Trophoblast cell (in vitro differentiated cells and primary cell): ENCODE data around the gene MTRF1L.
"Not testable (repeated sequence)": the region's sequence is repeated elsewhere in the genome, so short reads cannot be mapped to it uniquely, and the experiment has no call there.

ENCODE experiments used
- DNase-seq, 2 donors: peaks; one replicate each; pipeline ENCODE4 v3.0.0-alpha.2; 2016
- H2AFZ ChIP-seq: 2 replicates; pipeline ENCODE4 v1.6.1; 2013; ENCODE audit warnings: low read length, moderate library complexity, mild to moderate bottlenecking; ENCODE audit not compliant: insufficient read depth, poor library complexity
- H2AK5ac ChIP-seq: 2 replicates; pipeline ENCODE4 v1.6.1; 2013; ENCODE audit warnings: mild to moderate bottlenecking, low read length
- H2BK120ac ChIP-seq: 2 replicates; pipeline ENCODE4 v1.6.1; 2013; ENCODE audit warnings: low read length, mild to moderate bottlenecking, moderate library complexity; ENCODE audit not compliant: insufficient read depth, poor library complexity
- H2BK12ac ChIP-seq: 2 replicates; pipeline ENCODE4 v1.6.1; 2013; ENCODE audit warnings: mild to moderate bottlenecking, low read length, moderate library complexity
- H2BK5ac ChIP-seq: 2 replicates; pipeline ENCODE4 v1.6.1; 2013; ENCODE audit warnings: low read length, low read depth, moderate library complexity, mild to moderate bottlenecking; ENCODE audit not compliant: poor library complexity
- H3K14ac ChIP-seq: 2 replicates; pipeline ENCODE4 v1.6.1; 2013; ENCODE audit warnings: mild to moderate bottlenecking, low read length
- H3K18ac ChIP-seq: 2 replicates; pipeline ENCODE4 v1.6.1; 2013; ENCODE audit warnings: mild to moderate bottlenecking, low read length
- H3K23ac ChIP-seq: 2 replicates; pipeline ENCODE4 v1.6.1; 2013; ENCODE audit warnings: low read length
- H3K27ac ChIP-seq: 2 replicates; pipeline ENCODE4 v1.5.1; 2013; ENCODE audit warnings: low read depth, mild to moderate bottlenecking, inconsistent platforms, low read length, moderate library complexity
- H3K27me3 ChIP-seq: 2 replicates; pipeline ENCODE4 v1.6.1; 2013; ENCODE audit warnings: inconsistent platforms, mild to moderate bottlenecking, low read length, moderate library complexity; ENCODE audit not compliant: insufficient read depth
- H3K36me3 ChIP-seq, 2 experiments: 1 replicate in 1 of 2; 2 replicates in 1 of 2; pipeline ENCODE4 v1.6.1; 2013; ENCODE audit warnings: low read length in 2 of 2, mild to moderate bottlenecking in 2 of 2, moderate library complexity in 1 of 2; ENCODE audit not compliant: insufficient read depth in 2 of 2, control insufficient read depth in 1 of 2
- H3K4ac ChIP-seq: 2 replicates; pipeline ENCODE4 v1.6.1; 2013; ENCODE audit warnings: low read depth, mild to moderate bottlenecking, low read length, moderate library complexity
- H3K4me1 ChIP-seq, 2 experiments: 1 replicate in 1 of 2; 2 replicates in 1 of 2; pipeline ENCODE4 v1.6.1; 2013; ENCODE audit warnings: low read length in 2 of 2, mild to moderate bottlenecking in 2 of 2, moderate library complexity in 1 of 2; ENCODE audit not compliant: insufficient read depth in 2 of 2, control insufficient read depth in 1 of 2
- H3K4me2 ChIP-seq: 2 replicates; pipeline ENCODE4 v1.6.1; 2013; ENCODE audit warnings: inconsistent platforms, mild to moderate bottlenecking, low read length, moderate library complexity
- H3K4me3 ChIP-seq: 2 replicates; pipeline ENCODE4 v1.5.1; 2013; ENCODE audit warnings: mild to moderate bottlenecking, low read depth, low read length, inconsistent platforms
- H3K79me1 ChIP-seq: one replicate; pipeline ENCODE4 v1.6.1; 2013; ENCODE audit warnings: low read length
- H3K79me2 ChIP-seq: 2 replicates; pipeline ENCODE4 v1.6.1; 2013; ENCODE audit warnings: low read length, mild to moderate bottlenecking; ENCODE audit not compliant: control insufficient read depth, insufficient read depth, poor library complexity
- H3K9ac ChIP-seq: 2 replicates; pipeline ENCODE4 v1.6.1; 2013; ENCODE audit warnings: mild to moderate bottlenecking, low read length
- H3K9me3 ChIP-seq: 2 replicates; pipeline ENCODE4 v1.6.1; 2013; ENCODE audit warnings: low read depth, mild to moderate bottlenecking, control low read depth, inconsistent platforms, low read length; ENCODE audit not compliant: insufficient read depth
- H4K12ac ChIP-seq: 2 replicates; pipeline ENCODE4 v1.6.1; 2013; ENCODE audit warnings: low read depth, mild to moderate bottlenecking, low read length, moderate library complexity
- H4K8ac ChIP-seq: 2 replicates; pipeline ENCODE4 v1.6.1; 2013; ENCODE audit warnings: low read depth, mild to moderate bottlenecking, low read length, moderate library complexity
- H4K91ac ChIP-seq: one replicate; pipeline ENCODE4 v1.6.1; 2013; ENCODE audit warnings: low read depth, mild to moderate bottlenecking, low read length, moderate library complexity
- WGBS: extraction: QIAGEN DNeasy Blood & Tissue Kit; methylation state at CpG from one replicate; pipeline ENCODE4 v1.1.7; 2013; ENCODE audit warnings: missing lambda C conversion rate; ENCODE audit not compliant: insufficient read length, insufficient coverage; ENCODE audit errors: extremely low coverage; 5-methylcytosine and 5-hydroxymethylcytosine counted together

MTRF1L gene

DNA sequence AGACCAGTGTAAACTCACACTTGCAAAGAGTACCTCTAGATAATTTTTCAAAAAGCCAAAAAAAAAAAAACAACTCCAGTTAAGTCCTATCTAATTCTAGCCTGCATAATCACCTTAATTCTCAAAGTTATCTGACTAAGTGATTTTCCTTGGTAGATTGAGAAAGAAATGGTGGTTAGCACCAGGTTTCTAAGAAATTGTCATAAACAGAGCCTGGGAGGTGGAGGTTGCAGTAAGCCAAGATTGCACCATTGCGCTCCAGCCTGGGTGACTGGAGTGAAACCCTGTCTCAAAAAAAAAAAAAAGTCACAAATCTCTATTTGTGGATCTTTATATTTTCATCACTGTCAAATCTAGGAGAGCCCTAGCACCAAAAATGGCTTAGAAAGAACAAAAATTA, 28.6 kb downstream of the MTRF1L start:
- Histone ChIP-seq H3K9ac (no peak overlapping the region), H4K12ac (no peak overlapping the region), H3K4me3 (no peak overlapping the region), H3K79me1 (no peaks in the 10 kb centered on the region), H2BK5ac (no peak overlapping the region), H3K79me2 (peaks cover 3% of the 10 kb centered on the region), H3K27ac (no peak overlapping the region), H3K23ac (no peak overlapping the region), H3K4me1 (peaks cover 0 to 2% of the 10 kb centered on the region in 2 experiments), H3K14ac (no peak overlapping the region), H4K8ac (no peak overlapping the region), H3K4ac (no peak overlapping the region), H2AK5ac (no peak overlapping the region), H4K91ac (no peak overlapping the region), H2BK120ac (no peak overlapping the region), H3K18ac (no peak overlapping the region), H2AFZ (no peak overlapping the region), H2BK12ac (no peak overlapping the region), H3K4me2 (no peak overlapping the region), H3K27me3 (no peaks in the 10 kb centered on the region), H3K9me3 (no peaks in the 10 kb centered on the region), H3K36me3 (peaks cover 2 to 15% of the 10 kb centered on the region in 2 experiments)
- DNase-seq: no peak
- WGBS: no CpG with 5 or more reads among the region's 1 CpG

DNA sequence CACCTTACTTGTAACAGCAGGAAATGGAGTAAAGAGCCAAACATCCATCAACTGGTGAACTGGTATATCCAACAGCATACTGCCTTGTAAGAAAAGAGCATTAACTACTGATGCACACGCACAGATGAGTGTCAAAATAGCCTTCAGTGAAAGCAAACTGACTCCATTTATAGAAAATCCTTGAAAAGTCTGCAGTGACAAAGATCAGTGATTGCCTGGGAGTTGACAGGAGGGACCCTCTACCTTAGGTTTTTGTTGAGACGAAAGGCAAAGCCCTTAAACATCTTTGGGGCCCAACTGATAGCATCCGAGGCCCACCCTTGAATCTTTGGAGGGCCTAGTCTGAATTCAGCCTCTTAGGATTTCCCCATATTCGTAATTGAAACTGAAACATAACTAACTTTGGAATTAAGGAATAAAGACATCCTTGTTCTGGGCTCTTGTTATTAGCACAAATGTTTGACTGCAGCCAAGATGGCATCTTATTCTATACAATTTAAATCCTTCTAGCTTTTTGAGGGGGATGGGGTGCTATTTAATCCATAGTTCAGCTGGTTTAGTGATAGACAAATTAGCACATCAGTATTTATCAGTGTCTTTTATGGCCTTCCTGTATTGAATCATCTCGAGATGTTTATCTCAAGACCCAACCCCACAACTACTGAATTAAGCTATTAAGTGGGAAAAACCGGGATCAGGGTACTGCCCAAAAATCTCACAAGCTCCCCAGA, 32.7 kb downstream of the MTRF1L start:
- no peaks in the 10 kb centered on the region for H3K79me1 ChIP-seq
- no peak overlapping the region for H2AK5ac ChIP-seq

DNA sequence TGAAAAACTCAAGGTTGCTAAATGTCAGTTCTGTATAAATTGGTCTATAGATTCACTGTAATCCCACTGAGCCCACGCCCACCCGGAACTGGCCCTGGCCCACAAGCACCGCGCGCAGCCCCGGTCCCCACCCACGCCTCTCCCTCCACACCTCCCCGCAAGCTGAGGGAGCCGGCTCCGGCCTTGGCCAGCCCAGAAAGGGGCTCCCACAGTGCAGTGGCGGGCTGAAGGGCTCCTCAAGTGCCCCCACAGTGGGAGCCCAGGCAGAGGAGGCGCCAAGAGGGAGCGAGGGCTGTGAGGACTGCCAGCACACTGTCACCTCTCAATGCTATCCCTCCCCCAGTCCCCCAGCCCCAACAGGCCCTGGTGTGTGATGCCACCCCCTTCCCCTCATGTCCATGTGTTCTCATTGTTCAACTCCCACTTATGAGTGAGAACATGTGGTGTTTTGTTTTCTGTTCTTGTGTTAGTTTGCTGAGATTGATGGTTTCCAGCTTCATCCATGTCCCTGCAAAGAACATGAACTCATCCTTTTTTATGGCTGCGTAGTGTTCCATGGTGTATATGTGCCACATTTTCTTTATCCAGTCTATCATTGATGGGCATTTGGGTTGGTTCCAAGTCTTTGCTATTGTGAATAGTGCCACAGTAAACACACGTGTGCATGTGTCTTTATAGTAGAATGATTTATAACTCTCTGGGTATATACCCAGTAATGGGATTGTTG, 36.2 kb downstream of the MTRF1L start:
- WGBS: no CpG with 5 or more reads among the region's 15 CpGs
- H4K8ac ChIP-seq, H2BK5ac ChIP-seq: not testable (repeated sequence)

More for the DNA sequence above, 32.7 kb downstream of the MTRF1L start:
- no peak overlapping the region for H3K27ac ChIP-seq
- H3K79me2 ChIP-seq: no peaks in the 10 kb centered on the region
- no peaks in the 10 kb centered on the region for H3K9me3 ChIP-seq
- no peaks in the 10 kb centered on the region for H3K27me3 ChIP-seq
- H3K36me3 ChIP-seq: peaks cover 0 to 8% of the 10 kb centered on the region in 2 experiments
- H3K4me3 ChIP-seq: no peak overlapping the region
- no peak for DNase-seq
- no peak overlapping the region for H2BK5ac ChIP-seq
- H4K12ac ChIP-seq: no peak overlapping the region
- no peak overlapping the region for H2AFZ ChIP-seq
- no peak overlapping the region for H2BK12ac ChIP-seq
- H4K91ac ChIP-seq: no peak overlapping the region
- no peak overlapping the region for H3K9ac ChIP-seq
- no peak overlapping the region for H3K4ac ChIP-seq
- no peak overlapping the region for H3K18ac ChIP-seq
- H2BK120ac ChIP-seq: no peak overlapping the region
- no CpG with 5 or more reads among the region's 6 CpGs for WGBS
- H4K8ac ChIP-seq: no peak overlapping the region
- H3K23ac ChIP-seq: no peak overlapping the region
- H3K14ac ChIP-seq: no peak overlapping the region
- H3K4me2 ChIP-seq: no peak overlapping the region
- H3K4me1 ChIP-seq: no peaks in the 10 kb centered on the region

DNA sequence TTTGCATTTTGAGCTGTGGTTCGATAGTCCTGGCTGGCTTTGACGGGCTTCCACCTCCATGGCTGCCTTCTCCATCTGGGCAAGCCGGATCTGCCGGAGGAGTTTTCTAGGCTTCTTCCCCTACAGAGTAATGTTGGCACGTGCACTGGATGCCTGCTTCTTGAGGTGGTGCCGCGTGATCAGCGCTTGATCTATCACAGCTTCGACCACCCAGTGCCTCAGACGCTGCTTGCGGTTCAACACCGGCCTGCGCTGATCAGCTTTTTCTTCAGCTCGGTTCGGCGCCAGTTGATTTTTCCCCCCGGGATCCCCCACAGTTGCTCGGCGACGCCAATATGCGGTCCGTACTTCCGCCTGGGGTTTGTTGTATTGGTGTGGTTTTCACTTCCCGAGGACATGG, 43.2 kb downstream of the MTRF1L start:
- no CpG with 5 or more reads among the region's 24 CpGs for WGBS
- Histone ChIP-seq H3K79me2 (no peaks in the 10 kb centered on the region), H3K4me3 (no peak overlapping the region), H3K14ac (no peak overlapping the region), H2BK12ac (no peak overlapping the region), H3K27ac (no peak overlapping the region), H3K23ac (no peak overlapping the region), H3K4me2 (no peak overlapping the region), H2BK120ac (no peak overlapping the region), H2AFZ (no peak overlapping the region), H4K12ac (no peak overlapping the region), H2BK5ac (no peak overlapping the region), H3K4ac (no peak overlapping the region), H3K18ac (no peak overlapping the region), H3K27me3 (no peaks in the 10 kb centered on the region), H3K79me1 (no peaks in the 10 kb centered on the region), H3K9ac (no peak overlapping the region), H3K4me1 (peaks cover 2 to 4% of the 10 kb centered on the region in 2 experiments), H2AK5ac (no peak overlapping the region), H4K91ac (no peak overlapping the region), H4K8ac (no peak overlapping the region), H3K9me3 (peaks cover 2% of the 10 kb centered on the region), H3K36me3 (no peaks in the 10 kb centered on the region)
- DNase-seq: no peak

More for the DNA sequence above, 36.2 kb downstream of the MTRF1L start:
- H3K14ac ChIP-seq, H3K9ac ChIP-seq, H3K27me3 ChIP-seq, H2AFZ ChIP-seq, H3K23ac ChIP-seq, H4K12ac ChIP-seq, H3K79me2 ChIP-seq, H2BK120ac ChIP-seq, H2AK5ac ChIP-seq, H3K79me1 ChIP-seq, H3K27ac ChIP-seq, H3K36me3 ChIP-seq, DNase-seq, H4K91ac ChIP-seq, H3K4ac ChIP-seq, H3K4me3 ChIP-seq, H3K9me3 ChIP-seq, H2BK12ac ChIP-seq, H3K4me2 ChIP-seq, H3K4me1 ChIP-seq, H3K18ac ChIP-seq: not testable (repeated sequence)
